Spleen (tissue), 11 donors: Measurements from ENCODE around the gene CTXND1. TPM values are rescaled to one million over a fixed set of nuclear protein-coding genes. Genes with fewer than 3 reads are reported as not detected.

Source experiments
- DNase-seq: peaks from one replicate; pipeline ENCODE4 v3.0.0-alpha.2; 2020
- H3K27ac ChIP-seq, 8 donors: fragments of 200-600 bp; sonication (generic) in 7 of 8; 1 replicate in 4 of 8; 2 replicates in 4 of 8; pipeline versions ENCODE4 v1.5.0 to v1.8.0; 2016 to 2021; ENCODE audit warnings: inconsistent platforms in 4 of 8, mild to moderate bottlenecking in 4 of 8, moderate library complexity in 1 of 8
- H3K27me3 ChIP-seq, 7 donors: fragments of 200-600 bp; sonication (generic) in 6 of 7; replicated peaks in 1 of 7; 1 replicate in 4 of 7; 2 replicates in 3 of 7; pipeline versions ENCODE4 v1.5.0 to v1.8.0; 2016 to 2021; ENCODE audit warnings: inconsistent platforms in 3 of 7, mild to moderate bottlenecking in 1 of 7
- H3K36me3 ChIP-seq, 6 donors: fragments of 200-600 bp; sonication (generic) in 5 of 6; 1 replicate in 4 of 6; 2 replicates in 2 of 6; pipeline versions ENCODE4 v1.5.0 to v1.8.0; 2016 to 2021; ENCODE audit warnings: inconsistent platforms in 2 of 6
- H3K4me1 ChIP-seq, 6 donors: fragments of 200-600 bp; sonication (generic) in 5 of 6; 1 replicate in 3 of 6; 2 replicates in 3 of 6; pipeline versions ENCODE4 v1.5.0 to v1.8.0; 2016 to 2021; ENCODE audit warnings: inconsistent platforms in 3 of 6
- H3K4me3 ChIP-seq, 8 donors: fragments of 200-600 bp; sonication (generic) in 7 of 8; 1 replicate in 4 of 8; 2 replicates in 4 of 8; pipeline versions ENCODE4 v1.5.0 to v1.8.0; 2016 to 2021; ENCODE audit warnings: inconsistent platforms in 4 of 8, mild to moderate bottlenecking in 4 of 8, moderate library complexity in 2 of 8
- H3K9me3 ChIP-seq, 8 donors: fragments of 200-600 bp; sonication (generic) in 7 of 8; 1 replicate in 4 of 8; 2 replicates in 4 of 8; pipeline versions ENCODE4 v1.5.0 to v1.8.0; 2016 to 2021; ENCODE audit warnings: inconsistent platforms in 4 of 8
- CTCF ChIP-seq, 11 experiments: fragments of 200-600 bp in 7 of 11; fragments of 450-650 bp in 4 of 11; sonication (generic) in 4 of 11; IDR thresholded peaks in 8 of 11; conservative IDR thresholded peaks in 3 of 11; 1 replicate in 7 of 11; 2 replicates in 4 of 11; pipeline versions ENCODE4 v1.4.0 to v1.8.0; 2016 to 2021; ENCODE audit warnings: antibody characterized with exemption in 11 of 11, inconsistent platforms in 4 of 11, mild to moderate bottlenecking in 1 of 11
- POLR2A ChIP-seq, 3 donors: fragments of 450-650 bp; IDR thresholded peaks; one replicate each; pipeline ENCODE4 v1.5.1; 2017; ENCODE audit warnings: antibody characterized with exemption in 3 of 3, mild to moderate bottlenecking in 1 of 3
- POLR2AphosphoS5 ChIP-seq, 3 donors: sonication (generic); formaldehyde crosslinking; IDR thresholded peaks; one replicate each; pipeline ENCODE4 v1.5.1; 2017; ENCODE audit warnings: antibody characterized with exemption in 3 of 3
- WGBS, 5 donors: extraction: QIAGEN DNeasy Blood & Tissue Kit in 3 of 5; methylation state at CpG; one replicate each; pipeline versions ENCODE4 v1.1.5 to v1.1.7; 2013 to 2018; 5-methylcytosine and 5-hydroxymethylcytosine counted together
- intact Hi-C: fragments of 100-400 bp; cut with DNase I; formaldehyde crosslinking; loops from one replicate; pipeline ENCODE4 v1.15.0; 2023; ENCODE audit warnings: low total_unique reads
- polyA plus RNA-seq, 3 donors: library from polyadenylated mRNA; stranded (reverse); fragments of 200-250 nt; gene quantifications; one replicate each; pipeline ENCODE4 v1.2.1, GENCODE V29; 2013
- total RNA-seq, 7 donors: library from RNA; depleted of rRNA in 3 of 7; stranded (reverse); fragments of >200 nt in 3 of 7; fragmentation: NEBNext Ultra II Directional in 4 of 7; extraction: Animal tissue kit (Norgen Biotek cat#: 25700) in 4 of 7; gene quantifications; one replicate each; pipeline versions ENCODE4 v1.1.0 to v1.2.1, GENCODE V29; 2016 to 2021
- donor health status: healthy with polysubstance abuse.
- donor health status: DM: no; HTN: no; CAD: no; lungs with moderate emphysema.
- donor health status: DM: no; HTN: no; CAD: no.
- donor health status: Bipolar disorder and iron deficiency.
- donor health status: healthy.
- donor health status: DM: no; HTN: no; CAD: no.
- donor health status: DM: yes; HTN: yes; CAD: no.

Gene CTXND1
- total and polyA plus RNA-seq, 10 donors = 0.20 to 5.2 (median 1.4) TPM

DNA sequence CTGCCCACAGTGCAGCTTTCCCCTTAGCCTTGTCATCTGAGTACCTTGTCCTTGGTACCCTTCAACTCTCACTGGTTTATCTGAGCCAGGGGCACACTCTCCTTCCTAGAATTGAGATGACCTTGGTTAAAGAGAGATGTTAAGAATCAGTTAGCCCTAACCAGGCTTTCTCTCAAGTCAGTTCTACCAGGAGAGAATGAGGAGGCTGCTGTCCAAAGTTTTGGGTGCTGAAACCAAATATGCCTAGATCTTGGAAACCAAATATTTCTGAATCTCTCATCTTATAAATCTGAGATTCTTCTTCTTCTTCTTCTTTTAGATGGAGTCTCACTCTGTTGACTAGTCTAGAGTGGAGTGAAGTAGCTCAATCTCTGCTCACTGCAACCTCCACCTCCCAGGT, 12.0 kb upstream of the CTXND1 start:
- Histone ChIP-seq H3K4me3 (no peak overlapping the region), H3K27ac (no peak overlapping the region), H3K27me3 (peaks cover 0 to 61% (median 4%) of the 10 kb centered on the region in 7 donors), H3K36me3 (no peaks in the 10 kb centered on the region), H3K9me3 (no peaks in the 10 kb centered on the region), H3K4me1 (no peaks in the 10 kb centered on the region)
- no peak for DNase-seq
- intact Hi-C loops = no loop called here
- TF ChIP-seq CTCF (IDR thresholded peaks at IDR 0.05 in 8 of 11, conservative IDR thresholded peaks at IDR 0.05 in 3 of 11) = no peak
- TF ChIP-seq POLR2AphosphoS5 (IDR thresholded peaks at IDR 0.05) = no peak
- no peak for TF ChIP-seq POLR2A (IDR thresholded peaks at IDR 0.05)

DNA sequence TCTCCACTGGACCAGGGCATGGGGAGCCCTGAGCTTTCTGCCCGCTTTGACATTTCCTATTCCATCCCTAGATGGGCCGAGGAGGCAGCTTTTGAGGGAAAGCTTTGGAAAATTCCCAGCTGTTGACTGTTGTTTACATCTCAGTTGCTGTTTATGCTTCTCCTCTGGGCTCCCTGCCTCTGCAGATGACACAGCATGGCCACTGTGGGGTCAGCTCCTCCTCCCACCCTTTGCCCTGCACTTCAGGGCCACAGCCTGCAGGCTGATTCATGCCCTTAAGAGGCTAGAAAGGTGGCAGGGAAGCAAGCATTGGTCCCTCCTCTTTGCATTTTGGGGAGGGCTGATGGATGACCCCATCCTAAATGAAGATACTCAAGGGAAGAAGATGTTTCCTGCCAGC, 8.5 kb upstream of the CTXND1 start:
- DNase-seq = no peak
- Histone ChIP-seq H3K9me3 (peaks cover 0 to 3% (median 0%) of the 10 kb centered on the region in 8 donors), H3K36me3 (no peaks in the 10 kb centered on the region), H3K27ac (peak overlapping the region in 2 of 8 donors; percentile 32 to 46), H3K27me3 (peaks cover 0 to 72% (median 4%) of the 10 kb centered on the region in 7 donors), H3K4me3 (no peak overlapping the region), H3K4me1 (no peaks in the 10 kb centered on the region)
- intact Hi-C loops = no loop called here
- TF ChIP-seq POLR2A (IDR thresholded peaks at IDR 0.05) = no peak
- peak in 2 of 3 donors; percentile 63 to 65 for TF ChIP-seq POLR2AphosphoS5 (IDR thresholded peaks at IDR 0.05)
- WGBS, 5 donors = 33 to 70% (median 51%) methylated on average over 2 of the region's 2 CpGs

DNA sequence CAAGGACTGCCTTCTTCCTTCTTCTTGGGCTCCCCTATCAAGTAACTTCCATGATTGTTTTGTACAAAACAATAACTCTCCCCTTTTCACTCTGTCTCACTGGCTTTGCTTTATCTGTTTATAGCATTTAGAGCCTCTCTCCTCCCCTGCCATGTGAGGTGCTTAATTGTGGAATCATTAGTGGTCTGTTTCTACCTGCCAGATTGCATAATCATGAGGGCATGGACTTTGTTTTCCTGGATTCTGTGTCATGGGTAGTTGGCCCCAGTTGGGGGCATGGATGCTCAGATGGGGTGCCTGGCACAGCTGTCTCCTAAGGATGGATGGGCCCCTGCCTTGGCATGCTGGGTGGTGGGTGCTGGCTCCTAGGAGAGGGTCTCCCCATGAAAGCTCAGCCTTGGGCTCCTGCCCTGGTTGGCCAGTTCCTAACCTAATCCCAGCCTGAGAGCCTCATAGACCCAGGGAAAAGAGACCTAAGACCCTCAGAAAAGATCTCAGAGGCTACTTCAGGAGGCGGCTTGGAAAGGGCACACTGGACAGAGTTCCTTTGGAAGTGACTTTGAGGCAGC, 8.0 kb upstream of the CTXND1 start:
- DNase-seq = no peak
- H3K27ac ChIP-seq = peak overlapping the region in 2 of 8 donors; percentile 32 to 46
- H3K4me3 ChIP-seq = no peak overlapping the region
- H3K27me3 ChIP-seq = peaks cover 0 to 72% (median 4%) of the 10 kb centered on the region in 7 donors
- no peaks in the 10 kb centered on the region for H3K4me1 ChIP-seq
- H3K9me3 ChIP-seq = peaks cover 0 to 3% (median 0%) of the 10 kb centered on the region in 8 donors
- 71 to 100% (median 86%) methylated on average over 1 of the region's 1 CpG for WGBS, 5 donors
- H3K36me3 ChIP-seq = no peaks in the 10 kb centered on the region
- intact Hi-C loops = no loop called here
- no peak for TF ChIP-seq POLR2A (IDR thresholded peaks at IDR 0.05)
- TF ChIP-seq POLR2AphosphoS5 (IDR thresholded peaks at IDR 0.05) = no peak
- TF ChIP-seq CTCF (IDR thresholded peaks at IDR 0.05 in 8 of 11, conservative IDR thresholded peaks at IDR 0.05 in 3 of 11) = no peak

- no peak for TF ChIP-seq POLR2AphosphoS5 (IDR thresholded peaks at IDR 0.05)
- TF ChIP-seq CTCF (IDR thresholded peaks at IDR 0.05 in 8 of 11, conservative IDR thresholded peaks at IDR 0.05 in 3 of 11) = no peak
- no peak for TF ChIP-seq POLR2A (IDR thresholded peaks at IDR 0.05)
- Histone ChIP-seq H3K36me3 (no peaks in the 10 kb centered on the region), H3K9me3 (no peaks in the 10 kb centered on the region), H3K4me3 (peak overlapping the region; percentile 3 to 68 (median 34)), H3K4me1 (peaks cover 0 to 27% (median 17%) of the 10 kb centered on the region in 6 donors), H3K27ac (peak overlapping the region in 4 of 8 donors; percentile 6 to 60 (median 48)), H3K27me3 (peaks cover 4 to 99% (median 48%) of the 10 kb centered on the region in 7 donors)
- intact Hi-C loops = no loop called here
- no peak for DNase-seq
- whole genome bisulfite sequencing, 5 donors = 1 to 3% (median 3%) methylated on average over 22 to 79 of the region's 79 CpGs
Measured at GRCh38 chr15:80251428-80252120, 439 bp downstream of the CTXND1 start.
